GM12878 (cell line): ENCODE results near the gene ABR. TPM values are rescaled to one million over a fixed set of nuclear protein-coding genes. Genes with fewer than 3 reads are reported as not detected.
A peak's percentile ranks its signal among the peaks of the same experiment; 100 is the strongest.

Source experiments
- ATAC-seq: fragments of 200-7000 bp; cut with Tn5 transposase; 3 replicates; pipeline ENCODE4 v1.9.1; 2020; ENCODE audit warnings: mild to moderate bottlenecking, moderate library complexity
- BruUV-seq: library from RNA; stranded (reverse); fragments of 400-500 nt; replicated peaks from 2 replicates; lab custom pipeline; 2021; lab: Mats Ljungman, UMichigan
- CTCF ChIA-PET: fragments of 300-600 bp; sonication (Branson Sonifier 250); formaldehyde crosslinking; extraction: SDS; loops from one replicate; lab custom pipeline; 2021; ENCODE audit warnings: inconsistent platforms; lab: Yijun Ruan, JAX
- POLR2A ChIA-PET: fragments of 350-600 bp; formaldehyde crosslinking; extraction: SDS; loops from one replicate; lab custom pipeline; 2021; ENCODE audit warnings: inconsistent platforms; lab: Charles Lee
- RAD21 ChIA-PET: fragments of 300-600 bp; sonication (Branson Sonifier 250); formaldehyde crosslinking; loops from one replicate; lab custom pipeline; 2023; ENCODE audit warnings: antibody characterized with exemption; ENCODE audit not compliant: unreplicated experiment; lab: Charles Lee
- SMC1A ChIA-PET: fragments of 300-600 bp; sonication (Branson Sonifier 250); formaldehyde crosslinking; loops from one replicate; lab custom pipeline; 2023; ENCODE audit not compliant: unreplicated experiment, uncharacterized antibody; lab: Charles Lee
- DNase-seq: peaks from one replicate; pipeline ENCODE4 v3.0.0-alpha.2; 2011; ENCODE audit warnings: low read depth, low spot score
- FAIRE-seq: peaks from 3 replicates; lab custom pipeline; 2011; peaks lifted over from hg19 to GRCh38; lab: Jason Lieb, UNC
- H2AFZ ChIP-seq: 2 replicates; pipeline ENCODE4 v1.6.0; 2011; ENCODE audit warnings: low read depth, low read length, control low read depth; ENCODE audit not compliant: control insufficient read depth
- H3K27ac ChIP-seq: 2 replicates; pipeline ENCODE4 v1.5.1; 2011; ENCODE audit warnings: control low read depth; ENCODE audit not compliant: control insufficient read depth, insufficient read depth
- H3K27me3 ChIP-seq, 2 experiments: replicated peaks in 1 of 2; 2 replicates each; pipeline versions ENCODE4 v1.6.0 to v1.6.1; 2011; ENCODE audit warnings: low read length in 1 of 2; ENCODE audit not compliant: control insufficient read depth in 2 of 2, insufficient read depth in 2 of 2
- H3K36me3 ChIP-seq, 2 experiments: 2 replicates each; pipeline ENCODE4 v1.5.1; 2011; ENCODE audit warnings: low read length in 1 of 2; ENCODE audit not compliant: control insufficient read depth in 2 of 2, insufficient read depth in 2 of 2
- H3K4me1 ChIP-seq: 2 replicates; pipeline ENCODE4 v1.6.1; 2011; ENCODE audit warnings: mild to moderate bottlenecking, low read length, moderate library complexity, mixed read lengths; ENCODE audit not compliant: control insufficient read depth, insufficient read depth
- H3K4me2 ChIP-seq: 2 replicates; pipeline ENCODE4 v1.6.0; 2011; ENCODE audit warnings: control low read depth; ENCODE audit not compliant: control insufficient read depth, insufficient read depth
- H3K4me3 ChIP-seq: fragments of 200-600 bp; sonication (generic); 2 replicates; pipeline ENCODE4 v1.5.1; 2016
- H3K79me2 ChIP-seq: 2 replicates; pipeline ENCODE4 v1.6.0; 2011; ENCODE audit warnings: low read length; ENCODE audit not compliant: control insufficient read depth, insufficient read depth
- H3K9ac ChIP-seq: 2 replicates; pipeline ENCODE4 v1.8.0; 2011; ENCODE audit warnings: low read length, control low read depth, mixed read lengths; ENCODE audit not compliant: control insufficient read depth, insufficient read depth
- H3K9me3 ChIP-seq: replicated peaks from 3 replicates; pipeline ENCODE4 v1.5.1; 2011; ENCODE audit warnings: mild to moderate bottlenecking, low read length; ENCODE audit not compliant: control insufficient read depth, insufficient read depth
- H4K20me1 ChIP-seq: 2 replicates; pipeline ENCODE4 v1.6.0; 2011; ENCODE audit not compliant: control insufficient read depth, insufficient read depth
- BACH1 ChIP-seq: fragments of 450-650 bp; IDR thresholded peaks from 2 replicates; pipeline ENCODE4 v1.6.1; 2017; ENCODE audit warnings: mild to moderate bottlenecking, borderline replicate concordance
- BHLHE40 ChIP-seq, 2 experiments: fragments of 450-650 bp in 1 of 2; IDR thresholded peaks; 2 replicates each; pipeline ENCODE4 v1.6.1; 2011 to 2017; ENCODE audit warnings: low read depth in 2 of 2, borderline replicate concordance in 1 of 2, improper control_type of control experiment in 1 of 2, low read length in 1 of 2, mild to moderate bottlenecking in 1 of 2
- EGR1 ChIP-seq, 2 experiments: IDR thresholded peaks; 1 replicate in 1 of 2; 2 replicates in 1 of 2; pipeline ENCODE4 v1.6.1; 2011 to 2012; ENCODE audit warnings: low read depth in 2 of 2, low read length in 2 of 2, borderline replicate concordance in 1 of 2, mild to moderate bottlenecking in 1 of 2, moderate library complexity in 1 of 2
- FOXK2 ChIP-seq: fragments of 450-650 bp; IDR thresholded peaks from 2 replicates; pipeline ENCODE4 v1.6.1; 2017; ENCODE audit warnings: mild to moderate bottlenecking, moderate library complexity
- GATAD2B ChIP-seq: fragments of 450-650 bp; conservative IDR thresholded peaks from 2 replicates; pipeline ENCODE4 v1.6.1; 2017; ENCODE audit warnings: low read depth, mild to moderate bottlenecking, moderate library complexity
- KDM1A ChIP-seq: fragments of 200-600 bp; sonication (generic); IDR thresholded peaks from 2 replicates; pipeline ENCODE4 v1.6.1; 2016; ENCODE audit warnings: borderline replicate concordance
- RAD51 ChIP-seq: fragments of 450-650 bp; IDR thresholded peaks from 2 replicates; pipeline ENCODE4 v1.6.1; 2016; ENCODE audit warnings: moderate library complexity, mild to moderate bottlenecking, inconsistent platforms
- SMARCA5 ChIP-seq: fragments of 450-650 bp; IDR thresholded peaks from 2 replicates; pipeline ENCODE4 v1.6.1; 2017; ENCODE audit warnings: mild to moderate bottlenecking
- WGBS: methylation state at CpG from one replicate; pipeline ENCODE4 v1.1.6; 2016; ENCODE audit warnings: low lambda C conversion rate; ENCODE audit not compliant: insufficient replicate concordance, insufficient coverage; ENCODE audit errors: missing lambda C conversion rate; 5-methylcytosine and 5-hydroxymethylcytosine counted together
- in situ Hi-C: fragments of 300-500 bp; cut with MboI; formaldehyde crosslinking; loops from 9 replicates; pipeline ENCODE4 v1.14.3; 2018; ENCODE audit warnings: mixed read lengths
- intact Hi-C: fragments of 100-400 bp; cut with micrococcal nuclease; formaldehyde crosslinking; loops from one replicate; pipeline ENCODE4 v1.14.2; 2022; ENCODE audit not compliant: unreplicated experiment
- polyA plus RNA-seq, 11 experiments: library from polyadenylated mRNA; depleted of rRNA in 4 of 11; unstranded in 6 of 11; stranded (reverse) in 5 of 11; fragments of >200 nt; fragmentation: Nextera tagmentation in 4 of 11; fragmentation: Illumina TruSeq in 1 of 11; extraction: Ambion mirVana in 4 of 11; extraction: Trizol in 1 of 11; gene quantifications; 1 replicate in 1 of 11; 2 replicates in 10 of 11; pipeline versions ENCODE4 v1.2.1 to v1.2.3, GENCODE V29; 2011 to 2016; ENCODE audit warnings: inconsistent platforms in 2 of 11, missing spikeins in 2 of 11, low read depth in 1 of 11
- total RNA-seq, 4 experiments: library from RNA; depleted of rRNA in 3 of 4; stranded (reverse); fragments of >200 nt in 3 of 4; fragmentation: Illumina TruSeq in 1 of 4; extraction: Trizol in 1 of 4; gene quantifications; 2 replicates each; pipeline versions ENCODE4 v1.2.1 to v1.2.3, GENCODE V29; 2013 to 2021
- TF ChIP-seq, protein P1 (sequence below): IDR thresholded peaks from 2 replicates; pipeline ENCODE4 v1.6.1; 2011; ENCODE audit warnings: borderline replicate concordance, low read depth, mild to moderate bottlenecking, moderate library complexity, mixed read lengths, low read length; ENCODE audit not compliant: insufficient read depth; ENCODE audit errors: extremely low read length
- TF ChIP-seq, protein P2 (sequence below): IDR thresholded peaks from 2 replicates; pipeline ENCODE4 v1.6.1; 2011; ENCODE audit warnings: low read depth, mild to moderate bottlenecking, low read length, moderate library complexity, borderline replicate concordance; ENCODE audit errors: extremely low read depth
- TF ChIP-seq, protein P3 (sequence below): fragments of 450-650 bp; IDR thresholded peaks from 2 replicates; pipeline ENCODE4 v1.6.1; 2017; ENCODE audit warnings: mild to moderate bottlenecking

The ABR gene
- total and polyA plus RNA-seq, 10 of the 15 experiments (the other 5 are each of a cell fraction or from before 2014, with no cell fraction given), result 1.4 to 112 (median 30.0) TPM

DNA sequence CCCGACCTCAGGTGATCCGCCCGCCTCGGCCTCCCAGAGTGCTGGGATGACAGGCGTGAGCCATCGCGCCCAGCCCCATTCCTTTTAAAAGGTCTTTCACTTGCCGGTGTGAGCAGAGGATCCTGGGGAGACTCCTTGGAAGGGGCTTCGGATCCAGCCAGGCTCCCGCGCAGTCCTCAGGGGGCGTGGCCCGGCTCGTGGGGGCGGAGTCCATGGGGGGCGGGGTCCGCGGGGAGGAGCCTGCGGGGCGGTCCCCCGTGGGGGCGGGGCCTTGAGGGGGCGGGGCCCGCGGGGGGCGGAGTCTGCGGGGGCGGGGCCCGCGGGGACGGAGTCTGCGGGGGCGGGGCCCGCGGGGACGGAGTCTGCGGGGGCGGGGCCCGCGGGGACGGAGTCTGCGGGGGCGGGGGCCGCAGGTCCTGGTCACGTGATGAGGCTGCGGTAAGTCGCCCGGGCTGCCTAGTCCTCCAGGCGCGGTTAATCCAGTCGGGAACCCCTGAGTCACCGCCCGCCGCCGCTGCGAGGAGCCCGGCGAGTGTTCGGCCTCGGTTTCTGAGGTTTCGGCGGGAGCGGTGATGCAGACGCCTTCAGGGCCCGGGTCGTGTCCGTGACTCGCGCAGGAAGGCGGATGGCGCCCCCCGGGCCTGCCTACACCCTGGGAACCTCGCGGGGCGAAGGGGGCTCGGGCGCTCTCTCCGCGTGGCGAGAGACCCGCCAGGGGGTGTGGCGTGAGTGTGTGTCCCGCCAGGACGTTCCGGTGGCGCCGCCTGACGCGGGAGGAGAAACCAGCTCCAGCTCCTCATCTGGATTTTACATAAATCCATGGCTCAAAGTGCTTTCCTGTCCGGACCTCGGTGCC lies 23.6 kb upstream of the ABR start:
- no peak for FAIRE-seq
- H3K36me3 ChIP-seq, result peaks cover 0 to 3% of the 10 kb centered on the region in 2 experiments; a peak in 2 of 4 replicates
- RAD21 ChIA-PET, result interaction anchor here (1.1 kb wide), 1 partner anchor 24 kb away, joined by 3 read pairs; no protein-coding TSS in a partner anchor
- H4K20me1 ChIP-seq, result no peaks in the 10 kb centered on the region
- TF ChIP-seq BHLHE40 (IDR thresholded peaks at IDR 0.05; ENCODE audit: borderline replicate concordance in 1 of 2, low read depth in 2 of 2, low read length in 1 of 2) (peak in 1 of 2 experiments; percentile 90; a peak in 2 of 4 replicates), GATAD2B (peak; percentile 45; the same call in 1 of the 2 replicates), RAD51 (peak; percentile 67; the same call in 1 of the 2 replicates), FOXK2 (no peak), KDM1A (no peak), EGR1 (IDR thresholded peaks at IDR 0.05; ENCODE audit: borderline replicate concordance in 1 of 2, low read depth in 2 of 2, low read length in 2 of 2) (0 out of 3 replicates have a peak, but pooled peaks of 1 of the 2 experiments have one; percentile 36), BACH1 (no peak), SMARCA5 (peak; percentile 13; the same call in 1 of the 2 replicates)
- TF ChIP-seq, protein P1, sequence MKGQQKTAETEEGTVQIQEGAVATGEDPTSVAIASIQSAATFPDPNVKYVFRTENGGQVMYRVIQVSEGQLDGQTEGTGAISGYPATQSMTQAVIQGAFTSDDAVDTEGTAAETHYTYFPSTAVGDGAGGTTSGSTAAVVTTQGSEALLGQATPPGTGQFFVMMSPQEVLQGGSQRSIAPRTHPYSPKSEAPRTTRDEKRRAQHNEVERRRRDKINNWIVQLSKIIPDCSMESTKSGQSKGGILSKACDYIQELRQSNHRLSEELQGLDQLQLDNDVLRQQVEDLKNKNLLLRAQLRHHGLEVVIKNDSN, result peak; percentile 82
- TF ChIP-seq, protein P2, sequence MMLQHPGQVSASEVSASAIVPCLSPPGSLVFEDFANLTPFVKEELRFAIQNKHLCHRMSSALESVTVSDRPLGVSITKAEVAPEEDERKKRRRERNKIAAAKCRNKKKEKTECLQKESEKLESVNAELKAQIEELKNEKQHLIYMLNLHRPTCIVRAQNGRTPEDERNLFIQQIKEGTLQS, result peak; percentile 20; the same call in 1 of the 2 replicates
- TF ChIP-seq, protein P3, sequence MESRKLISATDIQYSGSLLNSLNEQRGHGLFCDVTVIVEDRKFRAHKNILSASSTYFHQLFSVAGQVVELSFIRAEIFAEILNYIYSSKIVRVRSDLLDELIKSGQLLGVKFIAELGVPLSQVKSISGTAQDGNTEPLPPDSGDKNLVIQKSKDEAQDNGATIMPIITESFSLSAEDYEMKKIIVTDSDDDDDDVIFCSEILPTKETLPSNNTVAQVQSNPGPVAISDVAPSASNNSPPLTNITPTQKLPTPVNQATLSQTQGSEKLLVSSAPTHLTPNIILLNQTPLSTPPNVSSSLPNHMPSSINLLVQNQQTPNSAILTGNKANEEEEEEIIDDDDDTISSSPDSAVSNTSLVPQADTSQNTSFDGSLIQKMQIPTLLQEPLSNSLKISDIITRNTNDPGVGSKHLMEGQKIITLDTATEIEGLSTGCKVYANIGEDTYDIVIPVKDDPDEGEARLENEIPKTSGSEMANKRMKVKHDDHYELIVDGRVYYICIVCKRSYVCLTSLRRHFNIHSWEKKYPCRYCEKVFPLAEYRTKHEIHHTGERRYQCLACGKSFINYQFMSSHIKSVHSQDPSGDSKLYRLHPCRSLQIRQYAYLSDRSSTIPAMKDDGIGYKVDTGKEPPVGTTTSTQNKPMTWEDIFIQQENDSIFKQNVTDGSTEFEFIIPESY, result peak; percentile 80
- peak overlapping the region; percentile 63 for H3K4me2 ChIP-seq
- SMC1A ChIA-PET, result interaction anchor here (1.2 to 2.5 kb wide), 2 partner anchors 10 to 13 kb away, joined by 3 to 14 read pairs; no protein-coding TSS in a partner anchor
- 52% methylated on average over 47 of the region's 91 CpGs for WGBS
- CTCF ChIA-PET, result interaction anchor here (1.6 kb wide), 1 partner anchor 10 kb away, joined by 6 read pairs; no protein-coding TSS in a partner anchor
- no peak overlapping the region for H3K9ac ChIP-seq
- H3K4me1 ChIP-seq, result peaks cover 61% of the 10 kb centered on the region
- no TSS peak for BruUV-seq
- no peak overlapping the region for H3K27ac ChIP-seq
- intact Hi-C loops, result no loop called here
- 0 out of 3 replicates have a peak, but pooled peaks have one; percentile 6 for ATAC-seq
- H3K4me3 ChIP-seq, result no peak overlapping the region
- no peak overlapping the region for H2AFZ ChIP-seq
- POLR2A ChIA-PET, result interaction anchor here (0.8 kb wide), 1 partner anchor 9 kb away, joined by 3 read pairs; no protein-coding TSS in a partner anchor
- DNase-seq, result no peak
- in situ Hi-C loops, result no loop called here
- H3K27me3 ChIP-seq, result no peaks in the 10 kb centered on the region
- peaks cover 38% of the 10 kb centered on the region for H3K79me2 ChIP-seq
- no peaks in the 10 kb centered on the region; the same call in 1 of the 3 replicates for H3K9me3 ChIP-seq
